SK-N-SH (cell line): ENCODE data around the gene TPSB2. TPM values are rescaled to one million over a fixed set of nuclear protein-coding genes. Genes with fewer than 3 reads are reported as not detected.

Experiments
- CTCF ChIA-PET: fragments of 300-600, 350-600 bp; formaldehyde crosslinking; extraction: SDS; loops from one replicate; lab custom pipeline; 2021; lab: Yijun Ruan, JAX
- POLR2A ChIA-PET: fragments of 350-600 bp; sonication (Branson Sonifier 250); formaldehyde crosslinking; extraction: SDS; loops from one replicate; lab custom pipeline; 2020; ENCODE audit warnings: antibody characterized with exemption, inconsistent platforms; lab: Yijun Ruan, JAX
- DNase-seq: peaks from one replicate; pipeline ENCODE4 v3.0.0; 2012
- H2AFZ ChIP-seq: fragments of 200-600 bp; sonication (generic); 2 replicates; pipeline ENCODE4 v1.8.1; 2016; ENCODE audit warnings: antibody characterized with exemption, mild to moderate bottlenecking, low read depth
- H3F3A ChIP-seq: fragments of 200-600 bp; sonication (generic); replicated peaks from 2 replicates; pipeline ENCODE3; 2016; ENCODE audit warnings: antibody characterized with exemption, mild to moderate bottlenecking; ENCODE audit not compliant: insufficient read depth
- H3K27ac ChIP-seq, 2 experiments: fragments of 200-500 bp in 1 of 2; fragments of 200-600 bp in 1 of 2; sonication (Bioruptor generic) in 1 of 2; sonication (generic), shearing (Covaris generic) in 1 of 2; 2 replicates each; pipeline versions ENCODE4 v1.5.1 to v1.6.1; 2014 to 2016; ENCODE audit warnings: low read depth in 2 of 2, inconsistent platforms in 1 of 2, low read length in 1 of 2, mild to moderate bottlenecking in 1 of 2, mixed read lengths in 1 of 2
- H3K27me3 ChIP-seq: fragments of 200-600 bp; sonication (generic), shearing (Covaris generic); 2 replicates; pipeline ENCODE4 v1.6.1; 2016; ENCODE audit warnings: mixed run types; ENCODE audit not compliant: insufficient read depth
- H3K36me3 ChIP-seq, 2 experiments: fragments of 200-500 bp in 1 of 2; fragments of 200-600 bp in 1 of 2; sonication (Bioruptor generic) in 1 of 2; sonication (generic) in 1 of 2; replicated peaks in 1 of 2; 2 replicates each; pipeline versions ENCODE3 to v1.5.1; 2014 to 2016; ENCODE audit warnings: low read length in 1 of 2, mild to moderate bottlenecking in 1 of 2; ENCODE audit not compliant: insufficient read depth in 2 of 2, control insufficient read depth in 1 of 2
- H3K4me1 ChIP-seq, 2 experiments: fragments of 200-500 bp in 1 of 2; fragments of 200-600 bp in 1 of 2; sonication (Bioruptor generic) in 1 of 2; sonication (generic), shearing (Covaris generic) in 1 of 2; 2 replicates each; pipeline versions ENCODE4 v1.5.1 to v1.6.1; 2014 to 2016; ENCODE audit warnings: low read depth in 1 of 2, low read length in 1 of 2, mixed run types in 1 of 2; ENCODE audit not compliant: insufficient read depth in 2 of 2, control insufficient read depth in 1 of 2
- H3K4me2 ChIP-seq: fragments of 200-600 bp; sonication (generic), shearing (Covaris generic); 2 replicates; pipeline ENCODE4 v1.6.1; 2017; ENCODE audit warnings: mixed run types
- H3K4me3 ChIP-seq, 2 experiments: fragments of 200-500 bp in 1 of 2; fragments of 200-600 bp in 1 of 2; sonication (Bioruptor generic) in 1 of 2; sonication (generic), shearing (Covaris generic) in 1 of 2; 2 replicates each; pipeline versions ENCODE4 v1.5.1 to v1.8.1; 2014 to 2016; ENCODE audit warnings: low read depth in 2 of 2, inconsistent platforms in 1 of 2, low read length in 1 of 2, mild to moderate bottlenecking in 1 of 2, mixed read lengths in 1 of 2, moderate library complexity in 1 of 2
- H3K79me2 ChIP-seq: fragments of 200-600 bp; sonication (generic); 2 replicates; pipeline ENCODE4 v1.8.1; 2017; ENCODE audit warnings: mild to moderate bottlenecking; ENCODE audit not compliant: insufficient read depth
- H3K9ac ChIP-seq: fragments of 200-600 bp; sonication (generic); 2 replicates; pipeline ENCODE4 v1.6.1; 2017; ENCODE audit warnings: mixed run types
- H3K9me2 ChIP-seq: fragments of 200-600 bp; sonication (generic); 2 replicates; pipeline ENCODE4 v1.6.1; 2017; ENCODE audit warnings: mixed run types
- H3K9me3 ChIP-seq: fragments of 200-600 bp; sonication (generic); 2 replicates; pipeline ENCODE4 v1.6.1; 2017; ENCODE audit warnings: mixed run types, mild to moderate bottlenecking, moderate library complexity
- H4K20me1 ChIP-seq: fragments of 200-600 bp; sonication (generic); 2 replicates; pipeline ENCODE4 v1.6.1; 2017; ENCODE audit warnings: mild to moderate bottlenecking, mixed run types; ENCODE audit not compliant: insufficient read depth
- ELF1 ChIP-seq: IDR thresholded peaks from 2 replicates; pipeline ENCODE4 v1.4.0; 2012
- EZH2phosphoT487 ChIP-seq: fragments of 200-600 bp; sonication (generic); IDR thresholded peaks from 2 replicates; pipeline ENCODE4 v1.6.1; 2017; ENCODE audit warnings: low read depth, mixed run types, mild to moderate bottlenecking, antibody characterized with exemption, moderate library complexity, borderline replicate concordance
- FOSL2 ChIP-seq: IDR thresholded peaks from 2 replicates; pipeline ENCODE4 v1.4.0; 2012; ENCODE audit warnings: low read depth, mild to moderate bottlenecking, moderate library complexity, borderline replicate concordance
- JUND ChIP-seq: IDR thresholded peaks from 2 replicates; pipeline ENCODE4 v1.4.0; 2012
- MEF2A ChIP-seq: IDR thresholded peaks from 2 replicates; pipeline ENCODE4 v1.4.0; 2012; ENCODE audit warnings: low read depth, borderline replicate concordance
- RAD21 ChIP-seq: IDR thresholded peaks from 2 replicates; pipeline ENCODE4 v1.6.1; 2012; ENCODE audit warnings: mild to moderate bottlenecking, low read length
- REST ChIP-seq: IDR thresholded peaks from 2 replicates; pipeline ENCODE4 v1.6.1; 2012; ENCODE audit warnings: mild to moderate bottlenecking, low read depth, low read length, moderate library complexity
- RFX5 ChIP-seq: IDR thresholded peaks from 2 replicates; pipeline ENCODE4 v1.6.1; 2012; ENCODE audit warnings: mild to moderate bottlenecking, improper control_type of control experiment, low read length
- RXRA ChIP-seq: IDR thresholded peaks from 2 replicates; pipeline ENCODE4 v1.4.0; 2012; ENCODE audit warnings: low read depth, mild to moderate bottlenecking, borderline replicate concordance
- TAF1 ChIP-seq: IDR thresholded peaks from 2 replicates; pipeline ENCODE4 v1.6.1; 2012; ENCODE audit warnings: low read depth, mild to moderate bottlenecking, low read length, moderate library complexity, borderline replicate concordance
- TCF12 ChIP-seq: IDR thresholded peaks from 2 replicates; pipeline ENCODE4 v1.4.0; 2012
- TEAD4 ChIP-seq: IDR thresholded peaks from 2 replicates; pipeline ENCODE4 v1.4.0; 2012; ENCODE audit warnings: mild to moderate bottlenecking, borderline replicate concordance; ENCODE audit not compliant: insufficient read depth
- YY1 ChIP-seq: IDR thresholded peaks from 2 replicates; pipeline ENCODE4 v1.4.0; 2012; ENCODE audit warnings: low read depth, mild to moderate bottlenecking
- WGBS: methylation state at CpG from one replicate; pipeline ENCODE4 v1.1.6; 2017; ENCODE audit warnings: low lambda C conversion rate; 5-methylcytosine and 5-hydroxymethylcytosine counted together
- polyA plus RNA-seq, 3 experiments: library from polyadenylated mRNA; depleted of rRNA; stranded (reverse); fragments of >200 nt; gene quantifications; 2 replicates each; pipeline ENCODE4 v1.2.3, GENCODE V29; 2012
- TF ChIP-seq, protein P1 (sequence below): IDR thresholded peaks from 2 replicates; pipeline ENCODE4 v1.4.0; 2012; ENCODE audit warnings: low read depth
- TF ChIP-seq, protein P2 (sequence below): IDR thresholded peaks from 2 replicates; pipeline ENCODE4 v1.4.0; 2012; ENCODE audit warnings: low read depth, borderline replicate concordance
- TF ChIP-seq, protein P3 (sequence below): fragments of 150-350 bp; IDR thresholded peaks from 2 replicates; pipeline ENCODE4 v1.6.1; 2016; ENCODE audit warnings: mild to moderate bottlenecking, low read depth, low read length
- TF ChIP-seq, protein P4 (sequence below): IDR thresholded peaks from 2 replicates; pipeline ENCODE4; 2012

The TPSB2 gene
- polyA plus RNA-seq, 1 of the 3 experiments (the other 2 are of a cell fraction), result not detected

GRCh38 chr16:1223355-1224214, 6.4 kb downstream of the TPSB2 start:
- TF ChIP-seq FOSL2 (no peak), ELF1 (no peak), JUND (no peak), YY1 (no peak), REST (0 out of 2 replicates have a peak, but pooled peaks have one; percentile 9), RAD21 (no peak), RXRA (no peak)
- TF ChIP-seq, protein P1, sequence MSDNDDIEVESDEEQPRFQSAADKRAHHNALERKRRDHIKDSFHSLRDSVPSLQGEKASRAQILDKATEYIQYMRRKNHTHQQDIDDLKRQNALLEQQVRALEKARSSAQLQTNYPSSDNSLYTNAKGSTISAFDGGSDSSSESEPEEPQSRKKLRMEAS, result no peak
- Histone ChIP-seq H3K27ac (no peak overlapping the region), H3K4me3 (no peak overlapping the region), H2AFZ (no peak overlapping the region), H3K27me3 (peaks cover 58% of the 10 kb centered on the region), H3K9me2 (no peaks in the 10 kb centered on the region), H3F3A (no peaks in the 10 kb centered on the region), H3K9me3 (no peaks in the 10 kb centered on the region), H3K9ac (no peak overlapping the region), H3K4me1 (no peaks in the 10 kb centered on the region), H3K36me3 (no peaks in the 10 kb centered on the region), H4K20me1 (0 out of 2 replicates have a peak, but pooled peaks cover 8% of the 10 kb centered on the region), H3K79me2 (no peaks in the 10 kb centered on the region), H3K4me2 (no peak overlapping the region)
- no peak for DNase-seq
- WGBS, result 42% methylated on average over 18 of the region's 38 CpGs
- CTCF ChIA-PET, result interaction anchor here (1.1 kb wide), 1 partner anchor 30 kb away, joined by 3 read pairs; no protein-coding TSS in a partner anchor
- POLR2A ChIA-PET, result no interaction called here

DNA sequence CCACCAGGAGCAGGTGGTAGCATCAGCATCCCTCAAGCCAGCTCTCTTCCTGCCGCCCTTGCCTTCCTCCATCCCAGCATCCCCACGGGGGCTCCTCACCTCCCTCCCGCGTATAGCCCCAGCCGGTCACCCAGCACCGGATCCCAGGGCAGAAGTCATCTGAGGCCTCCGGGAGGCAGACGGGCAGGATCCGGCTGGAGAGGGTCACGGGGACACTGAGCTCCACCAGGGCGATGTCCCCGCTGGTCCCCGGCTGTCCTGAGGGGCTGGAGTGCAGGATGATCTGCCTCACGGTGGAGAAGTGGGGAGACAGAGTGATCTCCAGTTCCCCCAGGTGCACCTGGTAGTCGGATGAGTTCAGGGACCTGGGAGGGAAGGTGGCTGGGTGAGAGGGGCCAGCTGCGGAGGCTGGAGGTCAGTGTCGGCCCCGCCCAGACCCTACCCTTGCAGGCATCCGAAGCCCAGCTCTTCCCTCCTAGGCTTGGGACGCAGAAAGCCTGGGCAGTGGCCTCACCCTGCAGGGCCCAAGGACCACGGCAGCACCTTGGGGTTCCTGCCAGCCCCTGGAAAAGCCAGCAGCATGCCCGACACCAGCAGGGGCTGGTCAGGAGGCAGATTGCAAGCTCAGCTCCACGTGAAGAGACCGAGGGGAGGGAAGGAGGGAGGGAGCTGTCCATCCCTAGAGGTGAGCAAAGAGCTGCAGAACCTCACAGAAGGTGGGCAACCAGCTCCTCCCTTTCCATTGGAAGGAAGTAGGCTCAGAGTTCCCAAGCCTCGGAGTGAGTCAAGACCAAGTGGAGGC, 7.2 kb downstream of the TPSB2 start:
- no peak for DNase-seq
- WGBS, result 26% methylated on average over 18 of the region's 25 CpGs
- POLR2A ChIA-PET, result no interaction called here
- H3K9ac ChIP-seq, result no peak overlapping the region
- no peak overlapping the region for H3K4me3 ChIP-seq
- no peak overlapping the region for H3K27ac ChIP-seq
- H3K79me2 ChIP-seq, result no peaks in the 10 kb centered on the region
- no peak overlapping the region for H3K4me2 ChIP-seq
- H3K9me3 ChIP-seq, result no peaks in the 10 kb centered on the region
- H3F3A ChIP-seq, result no peaks in the 10 kb centered on the region
- peaks cover 66% of the 10 kb centered on the region for H3K27me3 ChIP-seq
- no peaks in the 10 kb centered on the region for H3K9me2 ChIP-seq
- CTCF ChIA-PET, result interaction anchor here (1.1 kb wide), 1 partner anchor 29 kb away, joined by 3 read pairs; no protein-coding TSS in a partner anchor
- no peaks in the 10 kb centered on the region for H3K36me3 ChIP-seq
- no peak overlapping the region for H2AFZ ChIP-seq
- H4K20me1 ChIP-seq, result 0 out of 2 replicates have a peak, but pooled peaks cover 8% of the 10 kb centered on the region
- no peaks in the 10 kb centered on the region for H3K4me1 ChIP-seq
- TF ChIP-seq TEAD4, result no peak
- no peak for TF ChIP-seq MEF2A
- TF ChIP-seq, protein P2, sequence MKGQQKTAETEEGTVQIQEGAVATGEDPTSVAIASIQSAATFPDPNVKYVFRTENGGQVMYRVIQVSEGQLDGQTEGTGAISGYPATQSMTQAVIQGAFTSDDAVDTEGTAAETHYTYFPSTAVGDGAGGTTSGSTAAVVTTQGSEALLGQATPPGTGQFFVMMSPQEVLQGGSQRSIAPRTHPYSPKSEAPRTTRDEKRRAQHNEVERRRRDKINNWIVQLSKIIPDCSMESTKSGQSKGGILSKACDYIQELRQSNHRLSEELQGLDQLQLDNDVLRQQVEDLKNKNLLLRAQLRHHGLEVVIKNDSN, result no peak
- TF ChIP-seq, protein P1, result no peak
- no peak for TF ChIP-seq EZH2phosphoT487
- no peak for TF ChIP-seq RFX5
- TF ChIP-seq TCF12, result no peak
- no peak for TF ChIP-seq RAD21
- TF ChIP-seq, protein P3, sequence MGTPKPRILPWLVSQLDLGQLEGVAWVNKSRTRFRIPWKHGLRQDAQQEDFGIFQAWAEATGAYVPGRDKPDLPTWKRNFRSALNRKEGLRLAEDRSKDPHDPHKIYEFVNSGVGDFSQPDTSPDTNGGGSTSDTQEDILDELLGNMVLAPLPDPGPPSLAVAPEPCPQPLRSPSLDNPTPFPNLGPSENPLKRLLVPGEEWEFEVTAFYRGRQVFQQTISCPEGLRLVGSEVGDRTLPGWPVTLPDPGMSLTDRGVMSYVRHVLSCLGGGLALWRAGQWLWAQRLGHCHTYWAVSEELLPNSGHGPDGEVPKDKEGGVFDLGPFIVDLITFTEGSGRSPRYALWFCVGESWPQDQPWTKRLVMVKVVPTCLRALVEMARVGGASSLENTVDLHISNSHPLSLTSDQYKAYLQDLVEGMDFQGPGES, result no peak
- TF ChIP-seq, protein P4, sequence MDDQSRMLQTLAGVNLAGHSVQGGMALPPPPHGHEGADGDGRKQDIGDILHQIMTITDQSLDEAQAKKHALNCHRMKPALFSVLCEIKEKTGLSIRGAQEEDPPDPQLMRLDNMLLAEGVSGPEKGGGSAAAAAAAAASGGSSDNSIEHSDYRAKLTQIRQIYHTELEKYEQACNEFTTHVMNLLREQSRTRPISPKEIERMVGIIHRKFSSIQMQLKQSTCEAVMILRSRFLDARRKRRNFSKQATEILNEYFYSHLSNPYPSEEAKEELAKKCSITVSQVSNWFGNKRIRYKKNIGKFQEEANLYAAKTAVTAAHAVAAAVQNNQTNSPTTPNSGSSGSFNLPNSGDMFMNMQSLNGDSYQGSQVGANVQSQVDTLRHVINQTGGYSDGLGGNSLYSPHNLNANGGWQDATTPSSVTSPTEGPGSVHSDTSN, result no peak
- TF ChIP-seq YY1, result no peak
- TF ChIP-seq TAF1, result no peak
